SKM-1 treated with dmso at 0.1 percent for 144 hours (cell line): ENCODE results near the gene GBA2.

Experiments used
- DNase-seq: peaks from one replicate; lab custom pipeline; 2025; ENCODE audit not compliant: unreplicated experiment; lab: John Stamatoyannopoulos, UW

The GBA2 gene

DNA sequence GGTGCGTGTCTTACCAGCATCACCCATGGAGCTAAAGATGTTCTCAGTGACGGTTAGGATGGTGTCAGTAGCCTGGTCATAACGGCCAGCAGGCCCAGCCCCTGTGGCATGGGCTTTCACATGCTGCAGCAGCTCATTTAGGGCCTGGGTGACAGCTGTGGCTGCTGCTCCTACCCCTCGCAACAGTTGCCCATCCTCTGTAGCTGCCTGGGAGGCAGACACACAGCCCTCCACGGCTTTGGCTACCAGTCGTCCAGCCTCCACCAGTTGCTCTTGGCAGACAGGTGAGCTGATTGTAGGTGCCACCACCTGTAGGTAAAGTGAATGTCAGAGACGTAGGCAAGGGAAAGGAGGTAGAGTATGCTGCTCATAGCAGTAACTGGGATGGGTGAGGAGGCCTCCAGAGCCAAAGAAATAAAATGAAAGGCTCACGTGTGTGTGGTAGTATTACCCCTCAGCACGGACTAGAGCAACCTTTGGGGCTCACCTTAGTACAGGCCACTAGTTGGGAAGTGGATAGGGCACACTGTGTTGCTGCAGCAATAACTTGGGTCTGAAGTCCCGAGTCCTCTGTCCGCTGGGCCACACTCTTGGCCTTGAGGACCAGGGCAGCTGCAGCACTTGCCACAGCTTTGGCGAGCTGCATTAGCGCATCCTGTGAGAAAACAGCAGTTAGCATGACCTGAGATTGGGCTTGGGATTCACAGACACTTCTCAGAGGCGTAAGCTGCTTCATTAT lies 31.7 kb downstream of the GBA2 start:
- no peak for DNase-seq

DNA sequence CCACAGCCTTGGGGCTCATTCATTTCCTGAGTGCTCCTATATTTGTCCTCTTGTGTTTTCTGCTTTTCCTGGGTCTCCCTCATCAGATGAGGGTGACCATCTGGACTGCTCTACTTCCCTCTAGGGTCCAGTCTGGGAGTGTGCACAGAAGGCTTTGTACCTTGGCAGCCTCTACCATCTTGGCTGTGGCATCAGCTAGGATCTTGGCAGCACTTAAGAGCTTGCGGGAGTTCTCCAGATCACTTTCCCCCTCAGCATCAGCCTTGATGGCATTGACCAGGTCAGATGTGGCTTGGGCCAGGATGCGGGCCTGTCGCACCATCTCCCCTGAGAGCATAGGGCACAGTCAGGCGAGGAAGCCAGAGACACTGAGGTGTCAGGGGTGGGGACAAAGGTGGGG lies 32.8 kb downstream of the GBA2 start:
- DNase-seq: no peak

DNA sequence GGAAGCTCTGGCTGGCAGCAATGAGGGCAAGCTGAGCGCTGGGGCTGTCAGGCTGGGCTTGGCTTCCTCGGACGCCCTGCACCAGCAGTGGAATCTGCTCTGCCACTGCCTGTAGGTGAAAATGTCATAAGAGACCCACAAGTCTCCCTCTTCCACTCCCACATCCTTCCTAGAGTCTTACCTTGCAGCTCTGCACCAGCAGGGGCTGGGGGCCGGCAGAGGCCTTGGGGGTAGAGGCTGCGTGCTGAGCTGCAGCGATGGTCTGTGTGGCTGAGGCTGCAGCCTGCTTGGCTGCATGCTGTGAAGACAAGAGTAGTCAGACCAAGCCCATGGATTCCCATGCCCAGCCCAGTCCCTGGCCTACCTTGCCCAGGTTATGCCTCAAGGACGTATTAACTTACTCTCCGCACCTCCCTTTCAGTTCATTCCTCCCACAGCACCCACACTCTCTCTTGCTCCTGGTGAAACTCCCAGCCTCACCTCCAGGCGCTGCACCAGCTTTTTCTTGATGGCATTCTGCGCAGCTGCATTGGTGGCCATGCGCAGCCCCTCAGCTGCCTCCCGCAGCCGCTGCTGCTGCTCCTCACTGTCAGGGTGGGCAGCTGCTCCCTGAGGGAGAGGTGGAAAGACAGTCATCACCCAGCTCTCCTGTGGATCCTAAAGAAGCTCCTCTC lies 34.3 kb downstream of the GBA2 start:
- DNase-seq: no peak

DNA sequence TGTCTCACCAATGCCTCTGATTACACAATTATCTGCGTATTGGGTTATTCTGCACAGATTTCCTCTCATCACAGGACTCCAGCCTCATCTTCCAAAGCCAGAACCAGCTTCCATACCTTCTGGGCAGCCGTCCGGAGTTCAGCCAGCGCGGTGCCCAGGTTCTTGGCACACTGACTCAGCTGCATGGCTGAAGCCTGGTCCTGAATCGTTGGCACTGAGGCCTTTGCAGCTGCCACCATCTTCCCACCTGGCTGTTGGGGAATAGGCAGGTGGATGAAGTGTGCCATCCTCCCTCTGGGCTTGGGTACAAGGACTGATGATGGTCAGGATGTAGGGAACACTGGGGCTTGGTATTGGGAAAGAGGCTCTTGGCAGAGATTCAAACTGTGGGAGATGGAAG lies 34.9 kb downstream of the GBA2 start:
- DNase-seq: no peak

DNA sequence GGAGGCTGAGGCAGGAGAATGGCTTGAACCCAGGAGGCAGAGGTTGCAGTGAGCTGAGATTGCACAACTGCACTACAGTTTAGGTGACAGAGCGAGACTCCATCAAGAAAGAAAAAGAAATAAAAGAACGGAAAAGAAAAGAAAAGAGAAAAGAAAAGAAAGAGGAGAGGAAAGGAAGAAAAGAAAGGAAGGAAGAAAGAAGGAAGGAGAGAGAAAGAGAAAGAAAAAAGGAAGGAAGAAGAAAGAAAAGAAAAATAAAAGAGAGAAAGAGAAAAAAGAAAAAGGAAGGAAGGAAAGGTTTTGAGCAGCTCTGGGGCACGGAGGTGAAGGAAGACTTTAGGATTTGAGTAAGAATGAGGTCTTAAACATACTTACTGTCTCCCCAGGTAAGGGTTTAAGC lies 35.5 kb downstream of the GBA2 start:
- no peak for DNase-seq

DNA sequence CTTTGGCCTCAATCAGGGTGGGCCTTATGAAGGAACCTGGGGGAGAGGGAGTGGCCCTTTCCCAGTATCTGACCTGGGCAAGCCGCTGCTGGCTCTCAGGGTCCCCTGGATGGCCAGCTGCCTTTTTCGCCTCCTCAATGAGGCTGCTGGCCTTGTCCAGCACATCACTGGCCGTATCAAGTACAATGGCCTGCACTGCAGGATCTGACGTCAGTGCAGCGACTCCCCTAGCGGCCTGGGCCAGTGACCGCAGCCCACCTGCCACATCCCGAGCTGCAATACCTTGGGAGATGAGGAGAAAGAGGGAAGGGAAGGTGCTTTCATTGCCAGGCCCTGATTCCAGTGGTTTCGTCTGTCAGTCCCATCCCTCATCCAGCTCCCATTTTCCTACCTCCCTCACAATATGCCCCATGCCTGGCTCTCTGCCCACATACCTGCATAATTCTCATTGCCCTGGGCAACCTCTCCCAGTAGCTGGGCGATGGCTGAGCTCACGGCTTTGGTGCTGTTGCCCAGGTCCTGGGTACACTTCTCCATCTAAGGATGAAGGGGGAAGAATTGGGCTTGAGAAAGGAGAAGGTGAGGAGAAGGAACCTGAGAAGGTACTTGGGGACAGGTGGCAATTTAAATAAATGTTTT lies 36.1 kb downstream of the GBA2 start:
- DNase-seq: no peak

DNA sequence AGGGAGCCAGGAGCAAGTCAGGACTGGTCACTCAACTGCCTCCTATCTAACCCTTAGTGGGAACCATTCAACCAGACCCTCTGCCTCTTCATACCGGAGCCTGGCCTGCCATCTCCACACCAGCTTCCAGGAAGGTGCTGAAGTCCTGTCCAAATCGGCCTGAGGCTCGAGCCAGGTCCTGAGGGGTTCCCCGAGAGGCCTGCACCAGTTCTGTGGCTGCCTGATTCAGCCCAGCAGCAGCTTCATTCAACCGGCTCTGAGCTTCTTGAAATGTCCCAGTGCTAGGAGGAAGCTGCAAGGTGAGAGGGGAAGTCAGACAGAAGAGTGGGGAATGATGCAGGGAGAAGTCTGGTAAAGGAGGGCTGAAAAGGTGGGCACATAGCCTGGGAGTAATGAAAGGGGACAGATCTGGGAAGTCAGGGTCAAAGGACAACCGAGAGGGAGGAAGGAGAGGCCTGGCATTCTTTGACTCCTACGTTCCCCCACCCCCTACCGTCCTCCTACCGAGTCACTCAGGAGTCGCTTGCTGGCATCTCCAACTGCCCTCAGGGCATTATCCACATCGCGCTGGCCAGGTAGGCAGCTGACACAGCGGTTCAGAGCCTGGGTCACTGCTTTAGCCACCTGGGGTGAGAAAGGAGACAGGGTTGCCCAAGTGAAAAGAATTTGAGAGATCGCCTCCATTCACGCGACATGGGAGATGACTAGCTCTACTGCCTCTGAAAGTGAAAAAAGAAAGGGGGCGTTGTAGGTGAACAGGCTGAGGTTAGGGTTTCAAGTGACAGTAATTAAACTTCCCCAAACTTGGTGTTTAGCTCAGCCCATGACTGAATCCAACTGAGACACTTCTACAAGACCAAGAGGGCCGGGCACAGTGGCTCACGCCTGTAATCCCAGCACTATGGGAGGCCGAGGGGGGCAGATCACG lies 37.3 kb downstream of the GBA2 start:
- no peak for DNase-seq

DNA sequence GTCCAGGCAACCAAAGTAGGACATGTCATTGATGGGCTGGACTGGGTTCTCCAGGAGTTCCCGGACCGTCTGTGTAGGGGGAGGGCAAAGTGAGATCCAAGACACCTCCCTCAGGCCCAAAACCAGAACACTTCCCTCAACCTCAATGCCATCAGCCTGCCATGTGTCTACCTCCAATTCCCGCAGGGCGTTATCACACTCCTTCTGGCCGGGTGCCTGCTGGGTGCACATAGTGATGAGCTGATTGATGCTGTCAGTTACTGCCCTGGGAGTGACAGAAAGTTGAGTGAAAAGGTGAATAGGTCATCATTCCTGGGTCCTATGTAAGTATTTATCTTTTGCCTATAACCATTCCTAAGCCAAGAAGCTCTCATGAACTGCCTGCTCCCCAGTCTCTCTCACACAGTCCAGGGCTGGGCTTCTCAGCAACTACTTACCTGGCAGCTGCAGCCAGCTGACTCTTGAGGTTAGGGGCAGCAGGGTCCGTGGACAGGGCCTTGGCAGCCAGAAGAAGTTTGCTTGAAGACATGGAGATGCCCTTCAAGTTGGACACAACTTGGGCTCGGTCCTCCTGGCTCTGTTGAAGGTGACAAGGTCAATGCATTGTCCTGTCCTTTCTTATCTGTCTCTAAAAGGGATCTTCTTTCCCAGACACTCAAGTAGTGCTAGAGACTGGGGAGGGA lies 38.1 kb downstream of the GBA2 start:
- no peak for DNase-seq

DNA sequence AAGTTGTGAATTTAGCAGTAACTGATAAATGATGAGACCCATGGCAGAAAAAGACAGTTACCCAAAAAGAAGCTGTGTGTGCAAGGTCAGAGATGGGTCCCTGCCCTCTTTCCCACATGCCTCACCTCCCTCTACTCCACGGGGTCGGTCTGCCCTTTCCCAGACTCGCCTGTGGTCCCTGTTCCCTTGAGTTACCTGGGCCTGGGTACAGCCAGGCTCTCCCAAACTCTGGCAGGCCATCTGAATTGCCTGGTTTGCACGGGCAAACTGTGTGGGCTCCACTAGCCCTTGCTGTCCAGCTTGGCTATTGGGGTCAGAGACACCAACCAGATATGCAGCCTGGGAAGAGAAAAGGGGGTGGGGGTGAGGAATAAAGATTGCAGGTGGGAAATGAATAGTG lies 40.9 kb downstream of the GBA2 start:
- DNase-seq: no peak

DNA sequence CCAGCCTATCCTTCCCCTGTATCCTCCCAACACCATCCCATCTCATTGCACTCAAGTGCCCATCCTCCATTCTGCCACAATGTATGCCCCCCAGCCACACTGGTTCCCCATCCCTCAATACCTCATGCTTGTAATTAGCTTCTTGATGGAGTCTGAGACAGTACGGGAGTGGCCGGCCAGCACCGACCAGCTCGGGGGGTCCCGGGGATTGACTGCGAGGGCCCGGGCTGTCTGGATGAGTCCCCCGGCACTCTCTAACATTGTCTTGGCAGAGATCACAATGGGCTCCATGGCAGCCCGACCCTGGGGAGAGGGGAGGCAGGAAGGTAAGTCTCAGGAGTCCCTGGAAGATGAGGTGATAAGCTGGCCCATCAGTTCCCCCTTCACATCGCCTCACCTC lies 42.1 kb downstream of the GBA2 start:
- no peak for DNase-seq

DNA sequence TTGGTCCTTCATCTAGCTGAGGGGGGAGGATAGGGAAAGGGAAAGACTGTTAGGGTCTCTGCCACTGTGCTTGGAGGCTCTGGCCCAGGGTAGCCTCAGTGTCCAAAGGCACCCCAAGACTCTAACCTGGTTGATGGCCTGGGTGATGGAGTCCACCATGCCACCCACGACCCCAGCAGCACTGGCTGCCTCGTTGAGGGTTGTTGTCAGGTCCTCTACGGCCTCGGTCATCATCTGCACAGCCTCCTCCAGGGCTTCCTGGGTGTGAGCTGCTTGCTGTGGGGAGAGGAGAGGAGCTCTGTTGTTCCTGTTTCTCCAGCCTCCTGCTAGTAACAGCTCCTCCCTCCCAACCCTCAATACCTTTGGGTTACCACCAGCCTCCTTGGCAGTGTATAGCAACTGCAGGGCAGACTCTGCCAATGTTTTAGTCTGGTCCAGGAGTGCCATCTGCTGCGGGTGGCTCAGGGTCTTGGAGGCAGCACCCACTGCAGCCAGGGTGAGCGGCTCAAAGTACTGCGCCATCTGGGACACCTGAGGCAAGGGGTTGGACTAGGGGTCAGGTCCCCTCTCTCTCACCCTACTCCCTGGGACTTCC lies 43.1 kb downstream of the GBA2 start:
- DNase-seq: no peak

DNA sequence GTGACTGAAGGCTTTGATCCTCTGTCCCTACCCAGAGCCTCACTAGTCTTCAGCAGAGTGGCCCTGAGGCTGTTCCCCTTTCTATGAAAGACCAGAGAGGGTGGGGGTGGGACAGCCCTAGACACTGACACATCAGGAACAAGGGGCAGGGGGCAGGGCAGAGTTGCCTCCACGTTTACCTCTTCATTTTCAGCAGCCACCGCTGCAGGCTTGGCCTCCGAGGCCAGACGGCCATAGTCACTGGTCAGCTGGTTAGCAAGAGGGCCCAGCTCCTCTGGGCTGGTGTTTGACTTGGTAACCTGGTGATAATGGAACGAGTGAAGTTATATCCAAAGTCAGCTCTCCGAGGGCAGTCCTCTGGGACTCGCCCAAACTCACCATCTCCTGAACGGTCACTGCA lies 43.7 kb downstream of the GBA2 start:
- DNase-seq: no peak

DNA sequence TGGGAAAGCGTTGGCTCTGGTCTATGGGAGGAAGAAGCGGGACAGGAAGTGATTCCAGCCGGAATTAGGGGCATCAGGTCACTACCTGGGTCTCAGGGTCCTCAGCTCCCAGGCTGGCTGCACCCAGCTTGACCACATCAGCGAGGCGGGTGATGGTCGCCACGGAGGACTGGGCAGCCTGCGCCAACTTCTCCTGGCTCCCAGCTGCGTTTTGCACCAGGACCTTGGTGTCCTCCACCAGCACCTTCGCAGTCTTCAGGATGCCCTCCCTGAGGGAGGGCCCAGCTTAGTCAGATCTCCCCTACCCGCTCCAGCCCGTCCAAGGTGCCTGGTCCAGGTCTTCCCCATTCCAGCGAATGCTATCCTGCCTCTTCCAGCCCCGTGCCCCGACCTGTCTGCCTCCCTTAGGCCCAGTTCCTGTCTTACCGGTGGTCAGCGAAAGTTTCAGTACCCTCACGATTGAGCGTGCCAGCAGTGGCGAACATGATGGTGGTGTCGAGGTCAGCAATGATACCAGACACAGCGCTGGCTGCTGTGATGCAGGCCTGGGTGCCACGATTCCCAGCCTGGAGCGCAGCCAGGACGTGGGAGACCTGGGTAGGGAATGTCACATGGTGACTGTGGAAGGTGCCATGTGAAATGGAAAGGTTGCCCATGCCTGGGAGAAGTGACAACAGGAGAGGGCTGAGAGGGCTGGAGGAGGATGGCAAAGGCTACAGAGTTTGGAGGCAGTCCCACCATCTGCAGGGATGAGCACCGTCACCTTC lies 44.9 kb downstream of the GBA2 start:
- DNase-seq: no peak

DNA sequence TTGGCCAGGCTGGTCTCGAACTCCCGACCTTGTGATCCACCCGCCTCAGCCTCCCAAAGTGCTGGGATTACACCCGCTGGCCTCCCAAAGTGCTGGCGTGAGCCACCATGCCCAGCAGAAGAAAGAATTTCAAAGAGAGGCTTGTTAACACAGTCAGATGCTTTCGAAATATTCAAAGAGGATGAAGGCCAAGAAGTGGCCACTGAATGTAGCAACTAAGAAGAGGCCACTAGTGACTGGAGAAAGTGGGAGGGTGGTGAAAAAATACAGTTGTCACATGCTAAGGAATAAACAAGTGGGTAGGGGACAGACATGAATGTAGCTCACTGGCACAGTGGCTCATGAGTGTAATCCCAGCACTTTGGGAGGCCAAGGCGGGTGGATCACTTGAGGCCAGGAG lies 46.3 kb downstream of the GBA2 start:
- DNase-seq: no peak

DNA sequence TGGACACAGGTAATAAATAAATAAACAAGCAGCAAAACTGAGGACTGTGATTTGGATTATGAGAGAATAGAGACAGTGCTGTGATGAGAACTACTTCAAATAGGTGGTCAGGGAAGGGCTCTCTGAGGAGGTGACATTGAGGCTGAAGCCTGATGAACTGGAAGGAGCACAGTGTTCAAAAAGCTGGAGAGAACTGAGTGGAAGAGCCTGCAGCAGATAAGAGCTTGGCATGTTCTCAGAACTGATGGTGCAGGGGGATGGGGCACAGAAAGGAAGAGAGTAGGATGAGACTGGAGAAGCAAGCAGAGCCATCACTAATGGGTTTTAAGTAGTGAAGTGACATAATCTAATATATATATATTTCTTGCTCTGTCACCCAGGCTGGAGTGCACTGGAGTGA lies 48.1 kb downstream of the GBA2 start:
- no peak for DNase-seq

DNA sequence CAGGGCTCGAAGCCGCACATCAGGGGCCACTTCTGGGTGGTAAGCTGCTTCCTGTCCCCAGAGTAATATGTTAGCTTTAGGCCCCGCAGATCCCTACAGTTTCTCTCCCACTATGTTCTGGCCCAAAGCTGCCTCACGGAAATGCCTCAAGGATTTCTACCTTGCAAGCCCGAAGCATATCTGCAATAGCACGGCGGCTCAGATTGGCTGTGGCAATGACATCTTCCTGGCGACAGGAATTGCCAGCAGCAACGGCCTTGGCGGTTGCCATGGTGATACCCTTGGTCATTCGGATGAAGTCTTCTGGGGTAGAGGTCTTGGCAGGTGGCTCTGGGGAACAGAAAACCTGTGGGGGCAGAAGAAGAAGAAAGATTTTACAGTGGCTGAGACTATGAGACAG lies 49.0 kb downstream of the GBA2 start:
- no peak for DNase-seq

DNA sequence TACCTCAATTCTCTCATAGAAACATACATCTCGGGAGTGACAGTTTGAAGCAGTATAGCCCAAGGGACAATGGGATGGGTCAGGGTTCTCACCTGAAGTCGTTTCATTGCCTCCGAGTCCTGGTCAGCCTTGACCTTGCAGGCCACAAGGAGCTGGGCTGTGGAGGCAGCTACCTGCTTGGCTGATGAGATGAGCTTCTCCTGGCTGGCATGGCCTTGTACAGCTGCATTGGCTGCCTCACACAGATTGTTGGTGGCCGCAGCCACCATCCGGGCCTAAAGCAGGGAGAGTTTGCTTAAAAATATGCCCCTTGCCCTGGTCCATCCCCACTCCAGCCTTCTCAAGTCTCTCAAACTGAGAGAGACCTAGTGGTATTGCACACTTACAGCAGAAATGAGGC lies 50.8 kb downstream of the GBA2 start:
- no peak for DNase-seq

DNA sequence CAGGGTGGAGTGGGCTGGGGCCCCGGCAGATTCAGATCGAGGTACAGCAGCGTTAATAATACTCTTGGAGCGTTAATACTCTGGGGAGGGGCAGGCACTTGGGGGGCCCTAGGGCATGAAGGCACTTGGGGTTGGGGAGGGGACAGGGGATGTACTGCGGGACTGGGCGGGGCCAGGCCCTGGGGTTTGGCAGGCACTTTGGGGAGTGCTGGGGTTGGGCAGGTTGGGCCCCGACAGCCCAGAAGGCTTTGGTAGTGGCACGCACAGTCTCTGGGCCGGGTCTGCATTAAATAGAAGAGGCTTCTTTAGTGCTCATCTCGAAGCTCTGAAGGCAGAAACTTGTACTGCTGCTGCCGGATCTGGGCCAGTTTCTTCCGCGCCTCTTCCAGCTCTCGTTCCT lies 51.5 kb downstream of the GBA2 start:
- no peak for DNase-seq

DNA sequence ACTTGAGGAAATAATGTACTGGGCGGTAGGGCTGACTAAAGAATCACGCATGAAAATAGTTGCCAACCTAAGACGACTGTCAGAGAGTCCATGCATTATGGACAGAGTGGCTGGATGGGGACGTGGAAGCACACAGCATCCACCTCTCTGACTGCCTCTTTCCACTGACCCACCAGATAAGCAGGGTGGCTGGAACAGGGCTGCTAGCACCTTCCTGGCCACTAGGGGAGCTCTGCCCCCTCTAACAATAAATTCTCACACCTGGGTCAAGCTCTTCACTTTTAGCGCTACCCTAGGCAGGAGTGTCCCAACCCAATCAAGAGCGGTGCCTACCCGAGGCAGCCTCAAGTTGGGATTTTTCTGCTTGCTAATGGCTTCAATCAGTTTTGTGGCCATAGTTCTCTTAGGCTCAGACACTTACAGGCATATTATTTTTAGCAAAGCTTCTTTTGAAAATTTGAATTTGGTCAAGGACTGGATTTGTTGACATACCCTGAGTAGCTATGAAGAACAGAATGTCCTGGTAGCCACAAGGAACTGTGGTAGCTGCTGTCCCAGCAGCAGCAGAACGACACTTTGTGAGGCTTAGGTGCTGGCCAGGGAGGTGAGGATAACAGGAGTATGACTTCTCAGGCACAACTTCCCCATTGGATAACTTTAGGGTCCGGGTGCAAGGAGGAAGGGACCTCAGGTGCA lies 52.4 kb downstream of the GBA2 start:
- peak; percentile 56 for DNase-seq
